PFSK-1 (cell line): ENCODE measurements around the gene SHMT1.

ENCODE experiments used
- FOXP2 ChIP-seq: optimal IDR thresholded peaks from 2 replicates; pipeline ENCODE3; 2011; ENCODE audit warnings: borderline replicate concordance, control low read depth, inconsistent platforms; ENCODE audit not compliant: insufficient read depth; ENCODE audit errors: extremely low read length, extremely low read depth
- POLR2AphosphoS5 ChIP-seq: IDR thresholded peaks from 2 replicates; pipeline ENCODE4 v1.6.1; 2012; ENCODE audit warnings: low read depth, mild to moderate bottlenecking, control low read depth, low read length, moderate library complexity
- REST ChIP-seq, 2 experiments: IDR thresholded peaks; 2 replicates each; pipeline versions ENCODE4 v1.6.1 to v1.8.0; 2011 to 2012; ENCODE audit warnings: low read depth in 2 of 2, low read length in 2 of 2, control low read depth in 1 of 2, inconsistent platforms in 1 of 2, mild to moderate bottlenecking in 1 of 2, moderate library complexity in 1 of 2; ENCODE audit not compliant: insufficient read depth in 1 of 2
- SIN3A ChIP-seq: IDR thresholded peaks from 2 replicates; pipeline ENCODE4 v1.6.1; 2012; ENCODE audit warnings: mild to moderate bottlenecking, low read length, moderate library complexity, borderline replicate concordance; ENCODE audit not compliant: insufficient read depth
- TAF1 ChIP-seq: IDR thresholded peaks from 2 replicates; pipeline ENCODE4 v1.6.1; 2012; ENCODE audit warnings: low read length, control low read depth, borderline replicate concordance; ENCODE audit not compliant: insufficient read depth

GRCh38 chr17:18363101-18364049 is at the start of gene SHMT1:
- peak; percentile 81 for TF ChIP-seq POLR2AphosphoS5
- no peak for TF ChIP-seq TAF1
- 0 out of 4 replicates have a peak, but pooled peaks of 1 of the 2 experiments have one; percentile 16 for TF ChIP-seq REST (IDR thresholded peaks at IDR 0.05; ENCODE audit: insufficient read depth in 1 of 2, low read depth in 2 of 2, low read length in 2 of 2)
- TF ChIP-seq SIN3A = no peak
- TF ChIP-seq FOXP2 = peak; percentile 76
